ENCODE results near the gene MEAK7.

MEAK7 gene

DNA sequence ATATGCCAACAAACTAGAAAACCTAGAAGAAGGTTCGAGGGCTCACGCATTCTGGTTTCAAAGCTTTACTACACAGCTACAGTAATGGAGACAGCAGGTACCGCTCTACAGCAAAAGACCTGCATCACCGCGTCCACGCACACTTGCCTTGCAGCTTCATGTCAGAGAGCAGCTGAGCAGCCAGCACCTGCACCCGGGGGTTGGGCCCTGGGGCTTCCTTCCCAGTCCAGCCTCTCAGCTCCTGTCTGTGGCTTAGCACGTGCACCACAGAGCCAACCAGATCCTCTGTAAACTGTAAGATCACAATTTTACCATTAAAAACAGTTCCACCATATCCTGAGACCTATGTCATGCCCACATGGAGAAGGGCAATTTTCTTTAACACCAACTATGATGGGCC lies 15.3 kb downstream of the MEAK7 start:
- DNase-seq (ENCODE audit: low read depth in 3 of 3), result no peak

DNA sequence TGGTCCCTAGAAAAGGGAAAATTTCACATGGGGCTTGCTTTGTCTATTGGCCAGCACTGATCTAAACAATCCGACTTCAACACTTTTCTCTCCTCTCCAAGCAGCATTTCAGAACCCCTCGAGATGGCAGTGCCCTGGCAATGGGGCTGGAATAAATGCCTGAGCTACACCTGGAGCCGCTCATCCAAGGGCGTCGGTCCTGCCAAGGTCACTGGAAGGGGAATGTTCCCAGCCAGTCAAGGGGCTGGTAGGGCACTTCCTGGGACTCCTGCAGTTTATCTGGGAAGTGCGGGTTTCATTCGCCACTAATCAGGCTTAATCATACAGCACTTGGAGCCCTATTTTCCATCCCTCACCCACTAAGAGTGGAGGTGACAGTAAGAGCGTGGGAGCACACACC lies 17.1 kb downstream of the MEAK7 start:
- DNase-seq (ENCODE audit: low read depth in 3 of 3), result no peak

DNA sequence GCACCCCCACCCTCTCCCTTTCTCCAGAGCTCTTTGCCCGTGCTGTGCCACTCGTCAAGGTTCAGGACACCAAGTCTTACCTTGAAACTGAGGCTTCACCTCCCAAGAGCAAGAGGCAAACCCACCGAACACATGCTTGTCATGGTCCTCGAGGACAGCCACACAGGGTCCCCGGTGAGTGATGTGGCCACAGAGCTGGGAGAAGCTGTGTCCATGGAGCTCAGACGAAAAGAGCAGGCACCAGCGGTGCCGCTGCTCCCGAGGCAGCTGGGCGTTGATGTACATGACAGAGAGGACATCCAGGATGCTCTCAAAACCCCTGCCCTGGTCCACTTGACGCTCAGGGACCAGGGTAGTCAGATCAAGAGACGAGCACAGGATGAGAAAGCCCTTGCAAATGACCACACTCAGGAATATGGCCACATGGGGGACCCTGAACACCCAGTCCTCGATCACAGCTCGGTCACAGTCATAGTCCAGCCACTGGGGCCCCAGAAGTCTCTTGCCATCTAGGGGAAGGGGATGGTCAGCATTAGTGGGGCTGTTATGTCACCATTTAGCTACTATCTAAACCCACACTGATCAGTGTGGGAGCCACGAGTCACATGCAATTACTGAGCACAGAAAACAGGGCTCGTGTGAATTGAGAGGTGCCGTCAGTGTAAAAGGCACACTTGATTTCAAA lies 17.8 kb downstream of the MEAK7 start:
- no peak for DNase-seq (ENCODE audit: low read depth in 3 of 3)

DNA sequence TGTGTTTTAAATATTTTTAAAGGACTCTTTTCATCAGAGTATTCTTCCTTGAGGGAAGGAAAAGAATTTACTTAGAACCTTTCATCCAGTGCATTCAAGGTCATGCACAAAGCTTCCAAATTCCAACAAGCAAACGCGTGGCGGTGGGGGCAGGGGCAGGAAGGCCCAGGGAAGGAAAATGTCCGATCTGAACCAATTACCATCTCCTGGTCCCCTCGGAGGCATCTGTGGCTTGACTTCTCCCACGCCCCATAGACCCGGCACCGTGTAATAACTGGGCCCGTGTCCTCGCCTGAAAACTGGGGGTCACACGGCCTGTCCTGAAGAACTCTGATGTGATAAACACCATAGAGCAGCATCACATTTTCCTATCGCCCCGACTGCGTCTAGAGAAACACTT lies 18.3 kb downstream of the MEAK7 start:
- no peak for DNase-seq (ENCODE audit: low read depth in 3 of 3)

DNA sequence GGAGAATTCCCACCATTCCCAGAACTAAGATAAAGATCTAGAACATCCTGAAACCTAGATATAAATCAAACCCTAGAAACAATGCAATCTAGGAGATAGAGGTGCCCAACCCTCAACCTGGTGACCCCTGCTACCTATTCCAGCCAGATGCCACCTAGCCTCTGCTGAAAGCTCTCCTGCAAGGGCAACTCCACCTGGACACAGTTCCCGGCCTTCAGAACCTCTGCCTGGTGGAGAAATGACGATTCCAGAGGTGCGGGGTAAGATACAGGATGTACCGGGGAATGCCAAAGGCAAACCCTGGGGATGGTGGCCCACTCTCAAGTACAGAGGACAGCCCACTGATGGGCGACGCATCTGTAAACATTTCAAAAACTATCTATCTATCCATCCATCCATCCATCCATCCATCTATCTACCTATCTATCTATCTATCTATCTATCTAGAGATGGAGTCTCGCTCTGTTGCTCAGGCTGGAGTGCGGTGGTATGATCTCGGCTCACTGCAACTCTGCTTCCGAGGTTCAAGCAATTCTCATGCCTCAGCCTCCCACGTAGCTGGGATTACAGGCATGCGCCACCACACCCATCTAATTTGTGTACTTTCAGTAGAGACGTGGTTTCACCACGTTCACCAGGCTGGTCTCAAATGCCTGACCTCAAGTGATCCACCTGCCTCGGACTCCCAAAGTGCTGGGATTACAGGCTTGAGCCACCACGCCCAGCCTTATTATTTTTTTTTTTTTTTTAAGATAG lies 19.0 kb downstream of the MEAK7 start:
- no peak for DNase-seq (ENCODE audit: low read depth in 3 of 3)

DNA sequence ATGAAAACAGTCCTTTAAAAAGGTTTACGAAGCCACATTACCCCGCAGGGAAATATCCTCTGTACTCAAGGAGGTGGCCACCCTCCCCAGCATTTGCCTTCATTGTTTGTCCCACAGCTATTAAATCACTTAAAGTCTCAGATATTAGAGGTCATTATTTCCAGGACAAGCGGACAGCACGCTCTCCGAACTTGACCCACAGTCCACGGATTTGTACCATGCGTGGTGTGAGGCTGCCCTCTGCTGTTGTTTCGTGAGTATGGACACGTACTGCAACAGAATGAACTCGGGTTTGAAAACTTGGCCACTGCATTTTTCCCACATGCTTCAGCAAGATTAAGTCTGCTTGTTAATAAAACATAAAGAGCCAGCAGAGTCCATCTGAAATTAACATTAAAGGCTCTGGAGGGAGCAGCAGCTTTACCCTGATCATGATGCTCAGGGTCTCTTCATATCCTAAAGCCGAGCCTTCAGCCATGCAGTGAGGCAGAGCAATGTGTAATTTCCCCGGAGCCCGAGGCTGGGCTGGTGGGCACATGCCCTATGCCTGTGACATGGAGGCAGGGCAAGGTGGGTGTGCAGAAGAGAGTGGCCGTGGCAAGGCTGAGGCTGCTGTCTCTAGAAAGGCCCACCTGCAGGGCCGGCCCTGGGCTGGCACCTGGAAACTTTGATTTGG lies 19.7 kb downstream of the MEAK7 start:
- DNase-seq (ENCODE audit: low read depth in 3 of 3), result no peak

DNA sequence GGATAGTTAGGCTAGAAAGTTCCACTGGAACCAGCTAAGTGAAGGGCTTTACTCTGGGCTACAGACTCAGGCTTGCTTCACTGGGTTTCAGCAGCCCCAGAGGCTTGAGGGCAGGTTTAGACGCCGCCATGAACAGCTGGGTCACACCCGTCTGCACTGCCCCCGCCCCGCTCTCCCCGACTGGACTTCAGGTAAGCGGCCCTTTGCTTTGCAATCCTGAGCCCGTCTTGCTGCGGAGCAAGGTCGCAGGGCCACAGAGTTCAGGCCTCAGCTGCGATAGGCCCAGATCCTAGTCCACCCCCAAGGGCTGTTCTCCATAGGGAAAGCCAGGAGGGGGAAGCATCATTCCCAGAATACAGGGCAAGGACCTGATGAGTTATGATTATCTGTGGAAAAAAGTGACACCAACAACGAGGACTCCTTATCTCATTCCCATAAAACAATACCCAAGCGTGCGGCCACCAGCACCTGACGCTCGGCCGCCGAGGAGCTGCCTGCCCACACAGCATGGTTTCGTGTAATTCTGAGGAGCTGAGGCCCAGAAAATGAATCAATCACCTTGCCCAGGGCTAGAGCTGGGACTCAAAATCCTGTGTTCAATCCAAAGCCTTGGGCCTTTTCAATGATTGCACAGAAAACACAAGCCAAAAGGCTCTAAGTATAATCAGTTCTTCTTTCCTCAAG lies 20.4 kb downstream of the MEAK7 start:
- no peak for DNase-seq (ENCODE audit: low read depth in 3 of 3)

DNA sequence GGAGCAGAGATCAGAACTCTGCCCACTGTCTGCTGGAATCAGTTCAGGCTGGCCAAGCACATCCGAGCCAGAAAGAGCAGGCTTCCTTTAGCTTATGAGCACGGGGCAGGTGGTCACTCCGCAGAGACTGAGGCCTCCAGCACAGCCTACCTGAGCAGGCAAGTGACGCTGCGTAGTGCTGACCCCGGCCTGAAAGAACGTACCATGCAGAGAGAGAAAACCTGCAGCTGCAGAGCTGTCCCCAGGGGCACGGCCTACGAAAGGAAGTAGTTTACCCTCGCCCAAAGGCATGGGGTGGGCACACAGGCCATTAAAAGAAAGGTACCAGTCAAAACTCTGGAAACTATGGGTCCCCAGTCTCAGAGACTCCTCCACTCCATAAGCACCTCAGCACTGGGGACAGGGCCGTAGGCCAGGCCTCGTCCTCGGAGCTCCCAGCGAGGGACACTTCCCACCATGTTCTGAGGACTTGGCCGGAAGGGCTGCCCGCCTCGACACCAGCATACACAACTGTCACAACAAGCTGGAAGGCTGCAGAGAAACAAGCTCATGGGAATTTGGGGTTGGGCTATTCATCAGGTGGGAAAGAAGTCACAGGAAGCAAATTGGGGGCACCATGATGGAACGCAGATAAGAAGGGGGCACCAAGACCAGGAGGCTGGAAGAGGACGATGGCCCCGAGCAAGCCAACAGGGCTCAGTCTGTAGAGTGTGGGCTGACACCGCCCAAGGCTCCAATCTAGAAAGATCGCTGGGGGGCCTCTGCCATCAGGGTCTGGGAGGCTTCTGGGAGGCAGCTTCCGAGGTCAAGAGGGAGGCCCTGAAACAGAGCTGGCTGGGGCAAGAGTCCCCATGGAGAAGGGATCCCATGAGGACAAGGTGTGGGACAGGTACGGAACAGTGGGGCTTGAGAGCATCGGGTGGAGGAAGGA lies 21.2 kb downstream of the MEAK7 start:
- no peak for DNase-seq (ENCODE audit: low read depth in 3 of 3)

DNA sequence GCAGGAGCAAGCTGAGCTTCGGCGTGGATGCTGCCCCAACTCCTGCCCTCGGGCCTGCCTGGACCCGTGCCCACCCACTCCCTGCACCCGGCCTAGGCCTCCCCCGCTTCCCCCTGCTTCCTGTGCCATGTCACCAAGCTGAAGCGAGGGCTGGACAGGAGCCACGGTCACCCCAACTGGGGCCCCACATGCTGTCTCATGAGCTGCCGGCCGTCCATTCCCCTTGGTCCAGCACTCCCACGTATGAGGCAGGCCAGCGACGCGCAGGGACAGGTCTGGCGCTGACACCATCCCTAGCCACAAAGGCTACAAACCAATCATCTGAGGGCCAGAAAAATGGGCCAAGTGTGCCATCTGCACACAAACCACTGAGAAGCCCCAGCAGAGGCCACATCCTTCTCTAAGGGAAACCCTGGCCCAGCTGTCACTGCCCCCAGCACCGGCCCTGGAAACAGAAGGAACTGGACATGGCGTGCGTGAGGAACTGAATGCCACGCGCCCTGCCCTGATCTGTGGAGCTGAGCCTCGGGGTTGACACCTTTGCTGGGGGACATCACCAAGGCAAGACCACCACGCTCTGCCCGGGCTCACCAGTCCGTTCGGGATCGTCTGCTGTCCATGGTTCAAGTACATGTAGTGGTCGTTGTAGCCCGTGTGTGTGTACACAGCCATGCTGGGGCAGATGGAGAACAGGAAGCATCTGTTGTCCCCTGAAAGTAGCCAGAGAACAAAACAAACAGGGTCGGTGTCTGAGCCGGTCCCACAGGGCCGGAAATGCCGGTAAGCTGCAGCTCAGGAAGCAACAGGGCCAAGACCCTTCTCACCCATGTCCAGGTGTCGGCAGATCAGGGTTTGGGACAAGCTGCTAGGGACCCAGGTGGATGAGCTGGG lies 22.2 kb downstream of the MEAK7 start:
- DNase-seq (ENCODE audit: low read depth in 3 of 3), result no peak

DNA sequence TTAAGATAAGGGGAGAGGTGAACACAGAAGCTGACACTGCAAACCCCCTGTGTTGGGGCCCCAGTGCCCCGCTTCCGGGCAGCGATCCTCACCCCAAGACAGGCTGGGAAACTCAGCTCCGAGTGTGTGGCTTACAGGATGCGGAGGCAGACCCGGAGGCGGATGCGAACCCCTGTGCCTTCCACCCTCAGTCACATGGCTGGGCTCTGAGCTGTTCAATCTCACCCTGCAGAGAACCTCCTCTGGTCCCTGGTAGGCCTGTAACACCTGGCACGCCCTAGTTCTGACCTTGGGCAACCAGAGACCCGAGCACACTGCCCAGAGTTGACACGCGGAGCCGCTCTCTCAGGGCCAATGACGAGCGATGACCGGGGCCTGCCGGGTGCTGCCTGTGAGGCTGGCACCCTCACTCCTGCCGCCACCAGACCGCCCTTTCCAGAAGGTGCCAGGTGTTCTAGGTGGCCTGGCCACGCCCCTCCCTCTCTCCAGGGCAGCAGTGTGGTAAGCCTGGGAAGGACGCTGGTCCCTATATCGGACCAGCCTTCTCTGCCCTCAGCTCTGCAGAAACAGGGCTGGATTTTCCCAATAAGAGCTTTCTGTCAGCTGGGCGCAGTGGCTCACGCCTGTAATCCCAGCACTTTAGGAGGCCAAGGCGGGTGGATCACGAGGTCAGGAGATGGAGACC lies 23.3 kb downstream of the MEAK7 start:
- no peak for DNase-seq (ENCODE audit: low read depth in 3 of 3)

DNA sequence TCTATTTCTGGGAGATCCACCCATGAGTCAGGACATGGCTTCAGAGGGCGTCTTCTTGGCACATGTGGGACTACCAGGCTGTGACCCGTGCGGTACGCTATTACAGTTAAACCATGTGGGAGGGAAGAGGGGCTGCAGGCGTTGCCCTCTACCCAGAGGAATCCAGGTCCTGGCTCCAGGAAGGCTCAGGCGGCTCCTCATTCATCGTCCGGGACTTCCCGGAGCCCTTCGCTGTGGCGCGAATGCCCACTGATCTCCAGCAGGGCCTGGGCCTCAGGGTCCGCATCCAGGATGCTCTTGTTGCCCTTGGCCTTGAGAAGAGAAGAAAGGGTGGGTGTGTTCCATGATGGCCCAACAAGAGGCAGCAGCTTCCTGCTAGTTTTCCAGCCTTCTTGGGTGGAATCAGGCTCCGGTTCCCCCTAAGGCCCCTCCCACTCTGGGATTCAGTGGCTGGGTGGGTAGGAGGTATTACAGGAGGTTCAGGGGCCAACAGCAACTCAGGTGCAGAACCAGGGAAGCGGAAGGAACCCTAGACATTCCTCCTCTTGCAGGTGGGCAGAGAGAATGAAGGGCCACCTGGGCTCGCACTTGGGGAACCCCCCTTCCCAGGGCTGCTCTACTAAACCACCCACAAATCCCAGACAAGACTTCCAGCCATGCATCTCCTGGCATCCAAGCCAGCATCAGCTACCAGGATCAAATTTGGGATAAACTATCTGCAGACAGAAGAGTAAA lies 24.6 kb downstream of the MEAK7 start:
- no peak for DNase-seq (ENCODE audit: low read depth in 3 of 3)

DNA sequence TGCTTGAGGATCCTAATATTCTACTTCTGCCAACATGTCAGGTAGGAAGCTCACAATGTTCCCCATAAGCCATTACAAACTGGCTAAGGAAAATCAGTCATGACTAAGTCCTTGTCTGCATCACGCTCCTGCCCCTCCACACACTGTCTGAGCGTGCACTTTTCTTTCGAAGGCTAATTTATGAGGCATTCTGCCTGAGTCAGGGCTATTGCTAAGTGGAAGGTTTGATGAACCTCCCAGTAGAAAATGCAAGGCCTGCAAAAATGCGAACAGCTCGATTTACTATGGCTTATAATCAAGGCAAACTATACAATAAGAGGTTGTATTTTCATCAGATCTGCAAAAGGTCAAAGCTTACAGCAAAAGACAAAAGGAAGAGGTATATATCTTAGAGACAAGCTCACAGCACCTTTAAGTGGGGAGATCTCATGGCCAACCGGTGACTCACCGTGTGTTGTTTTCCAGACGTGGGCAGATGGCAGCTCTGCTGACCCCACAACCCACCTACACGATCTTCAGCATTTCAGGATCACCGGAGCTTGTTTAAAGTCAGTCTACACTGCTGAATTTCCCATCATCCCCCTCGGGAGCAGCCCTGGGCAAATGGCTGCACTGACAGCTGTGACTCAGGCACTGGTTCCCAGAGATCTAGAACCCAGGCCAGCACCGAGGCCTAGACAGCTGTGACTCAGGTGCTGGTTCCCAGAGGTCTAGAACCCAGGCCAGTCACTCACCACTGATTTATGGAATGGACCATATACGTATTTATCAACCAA lies 26.1 kb downstream of the MEAK7 start:
- no peak for DNase-seq (ENCODE audit: low read depth in 3 of 3)

DNA sequence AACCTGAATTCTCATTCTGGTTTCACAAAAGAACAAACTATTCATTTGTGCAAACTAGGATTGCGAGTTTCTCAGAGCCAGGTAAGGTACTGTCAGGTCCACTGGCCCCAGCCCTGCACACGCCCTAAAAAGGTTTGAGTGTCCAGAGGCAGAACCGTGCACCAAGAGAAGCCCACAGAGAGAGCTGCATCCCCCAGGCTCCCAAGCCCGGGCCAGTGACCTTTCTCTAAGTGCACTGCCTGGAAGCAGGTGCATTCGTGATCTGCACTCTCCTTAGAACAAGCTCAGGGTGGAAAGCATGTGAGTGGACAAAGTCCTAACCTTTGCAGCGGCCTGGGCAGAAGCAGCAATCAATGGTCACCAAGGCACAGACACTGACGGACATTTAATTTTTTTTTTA lies 26.8 kb downstream of the MEAK7 start:
- no peak for DNase-seq (ENCODE audit: low read depth in 3 of 3)

DNA sequence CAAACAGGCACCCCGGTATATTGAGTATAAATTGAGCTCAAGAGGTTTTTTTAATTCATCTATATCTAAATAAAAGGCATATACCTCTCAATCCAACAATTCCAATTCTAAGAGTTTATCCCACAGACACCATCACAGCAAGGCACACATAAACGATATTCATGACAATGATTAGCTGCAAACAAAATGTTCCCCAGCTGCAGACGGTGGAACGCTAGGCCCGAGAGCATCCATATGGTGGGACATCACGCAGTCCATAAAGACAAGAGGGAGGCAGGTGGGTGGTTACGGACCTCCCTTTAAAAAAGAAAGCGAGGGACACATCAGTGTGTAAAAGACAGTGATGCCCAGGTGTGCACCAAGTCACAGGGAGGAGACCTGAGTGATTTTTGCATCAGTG lies 28.1 kb downstream of the MEAK7 start:
- DNase-seq (ENCODE audit: low read depth in 3 of 3), result no peak

DNA sequence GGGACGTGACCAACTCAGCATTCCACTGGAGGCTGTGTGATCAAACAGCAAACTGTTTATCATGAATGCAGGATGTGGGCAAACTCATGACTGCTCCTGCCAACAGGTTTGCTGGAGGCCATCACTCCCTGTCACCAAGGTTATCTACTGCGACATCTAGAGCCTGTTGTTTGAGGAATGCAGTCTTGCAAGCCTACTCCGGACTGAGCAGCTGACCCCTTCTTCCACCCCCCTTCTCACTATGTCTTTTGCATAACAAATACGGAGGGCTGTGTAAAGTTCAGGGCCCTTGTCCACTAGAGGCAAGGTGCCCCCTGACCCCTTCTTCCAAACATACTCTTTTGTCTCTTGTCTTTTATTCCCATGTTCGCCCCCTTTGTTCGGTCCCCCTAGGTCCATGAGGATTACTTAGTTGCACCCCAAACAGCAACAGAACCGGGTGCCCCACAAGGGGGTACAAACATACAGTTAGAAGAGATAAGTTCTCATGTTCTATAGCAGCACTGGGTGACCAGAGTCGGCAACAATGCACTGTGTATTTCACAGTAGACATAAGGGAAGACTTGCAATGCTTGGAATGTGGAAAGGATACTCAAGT lies 28.7 kb downstream of the MEAK7 start:
- no peak for DNase-seq (ENCODE audit: low read depth in 3 of 3)

DNA sequence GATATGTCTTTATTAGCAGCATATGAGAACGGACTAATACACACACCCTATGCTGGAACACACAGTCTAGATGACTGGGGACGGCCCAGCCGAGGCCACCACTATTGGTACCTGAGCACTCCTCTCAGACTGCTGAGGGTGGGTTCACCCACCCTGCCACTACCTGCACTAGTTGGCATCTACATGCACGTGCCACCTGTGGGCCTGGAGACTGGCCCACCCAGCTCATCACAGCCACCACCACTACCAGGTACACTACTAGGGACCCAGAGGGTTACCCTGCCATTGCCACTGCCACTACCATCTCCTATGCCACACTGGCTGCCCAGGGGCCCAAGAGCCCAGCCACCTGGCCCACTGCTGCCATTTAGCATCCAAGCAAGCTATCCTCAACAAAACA lies 32.5 kb downstream of the MEAK7 start:
- DNase-seq (ENCODE audit: low read depth in 3 of 3), result no peak

DNA sequence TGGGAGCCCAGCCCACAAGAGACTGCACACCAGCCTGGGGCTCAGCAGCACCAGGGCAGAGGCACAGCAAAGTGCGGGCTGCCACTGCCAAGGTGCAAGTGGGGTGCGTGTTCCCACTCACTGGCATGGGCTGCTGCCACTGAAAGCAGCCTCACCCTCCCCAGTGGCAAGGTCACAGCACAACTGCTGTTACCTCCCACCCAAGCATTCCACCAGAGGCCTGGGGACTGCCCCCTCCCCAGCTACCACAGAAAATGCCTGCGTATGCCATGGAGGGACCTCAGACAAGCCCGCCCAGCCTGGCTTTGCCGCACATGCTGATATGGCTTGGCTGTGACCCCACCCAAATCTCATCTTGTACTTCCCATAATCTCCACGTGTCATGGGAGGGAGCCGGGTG lies 33.1 kb downstream of the MEAK7 start:
- DNase-seq (ENCODE audit: low read depth in 3 of 3), result no peak

DNA sequence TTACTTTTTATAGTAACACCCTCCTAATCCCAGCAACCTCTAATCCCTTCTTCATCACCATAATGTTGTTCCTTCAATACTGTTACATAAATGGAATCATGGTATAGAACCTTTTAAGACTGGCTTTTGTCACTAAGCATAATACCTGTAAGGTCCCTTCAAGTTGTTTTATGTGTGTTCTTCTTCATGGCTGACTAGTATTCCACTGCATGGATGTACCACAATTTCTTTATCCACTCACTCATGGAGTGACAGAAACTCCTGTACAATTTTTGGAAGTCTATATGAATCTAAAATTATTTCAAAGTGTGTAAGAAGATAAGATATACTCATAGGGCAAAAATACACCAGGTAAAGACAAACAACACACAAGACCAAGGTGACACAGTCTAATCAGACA lies 36.8 kb downstream of the MEAK7 start:
- no peak for DNase-seq (ENCODE audit: low read depth in 3 of 3)

Data from stimulated activated CD4-positive, alpha-beta T cell treated with anti-CD3 and anti-CD28 coated beads, TNF-alpha, amount 100 ng/mL, for 48 hours (primary cell).